Right lobe of liver (tissue), 4 donors: ENCODE data around the gene CYTH1.

Experiments used
- CTCF ChIP-seq, 4 donors: fragments of 200-600 bp in 3 of 4; fragments of 450-650 bp in 1 of 4; IDR thresholded peaks; one replicate each; pipeline versions ENCODE4 v1.5.1 to v1.8.0; 2016 to 2022; ENCODE audit warnings: antibody characterized with exemption in 4 of 4, mild to moderate bottlenecking in 2 of 4
- POLR2A ChIP-seq: fragments of 450-650 bp; IDR thresholded peaks from one replicate; pipeline ENCODE4 v1.6.1; 2017; ENCODE audit warnings: antibody characterized with exemption, mild to moderate bottlenecking
- donor health status: DM: no; HTN: no; CAD: no.
- donor health status: DM: no; HTN: no; CAD: no.
- donor health status: DM: no; HTN: yes; CAD: no.

GRCh38 chr17:78664476-78665386 is 117.3 kb downstream of the CYTH1 start:
- TF ChIP-seq CTCF (IDR thresholded peaks at IDR 0.05) (no peak), POLR2A (no peak)
